Measurements from ENCODE around the gene ZNF641.

GRCh38 chr12:48349471-48349870 lies 1.2 kb downstream of the ZNF641 start:
- TF ChIP-seq POLR2A (IDR thresholded peaks at IDR 0.05) (no peak), CTCF (IDR thresholded peaks at IDR 0.05) (no peak)
